HL-60/S4 treated with phorbol 12-myristate 13-acetate at 8.2 ng/mL for 4 days and 3 days (cell line): ENCODE results near the gene FKBP14.
"Not testable (repeated sequence)": the region's sequence is repeated elsewhere in the genome, so short reads cannot be mapped to it uniquely, and the experiment has no call there.

Experiments used
- in situ Hi-C: fragments of 300-500 bp; cut with MboI; formaldehyde crosslinking; loops from 2 replicates; pipeline ENCODE4 v1.15.0; 2022; ENCODE audit warnings: low sequenced_read_pairs

The FKBP14 gene

DNA sequence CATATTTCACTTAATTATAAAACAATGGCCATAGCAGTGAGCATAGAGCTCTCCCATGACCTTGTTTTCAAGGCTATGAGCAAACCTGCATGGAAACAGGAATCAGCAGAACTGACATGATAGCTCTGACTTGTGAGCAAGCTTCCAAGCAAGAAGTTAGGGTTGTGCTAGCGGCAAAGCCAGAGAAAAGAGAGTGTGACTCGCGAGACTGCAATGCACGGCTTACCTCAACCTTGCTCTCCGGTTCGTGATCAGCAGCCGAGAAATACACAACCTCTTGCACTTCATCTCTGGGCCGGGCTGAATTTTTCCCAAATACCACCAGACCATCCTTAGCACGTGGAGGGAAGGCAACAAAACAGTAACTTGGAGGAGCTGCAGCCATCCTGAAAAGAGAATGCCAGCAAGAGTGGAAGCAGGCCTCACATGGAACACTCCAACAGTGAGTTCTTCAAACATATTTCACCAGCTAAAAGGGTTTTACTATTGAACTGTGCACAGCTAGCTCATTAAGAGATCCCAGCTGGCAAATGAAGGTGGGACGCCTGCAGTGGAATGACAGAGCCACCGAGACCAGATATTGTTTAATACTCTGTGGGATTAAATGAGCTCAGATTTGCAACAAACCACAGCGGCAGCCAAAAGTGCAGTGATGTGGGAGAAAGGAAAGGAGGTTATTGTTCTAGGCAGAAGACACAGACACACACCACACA, 57.7 kb downstream of the FKBP14 start:
- in situ Hi-C loops: no loop called here

DNA sequence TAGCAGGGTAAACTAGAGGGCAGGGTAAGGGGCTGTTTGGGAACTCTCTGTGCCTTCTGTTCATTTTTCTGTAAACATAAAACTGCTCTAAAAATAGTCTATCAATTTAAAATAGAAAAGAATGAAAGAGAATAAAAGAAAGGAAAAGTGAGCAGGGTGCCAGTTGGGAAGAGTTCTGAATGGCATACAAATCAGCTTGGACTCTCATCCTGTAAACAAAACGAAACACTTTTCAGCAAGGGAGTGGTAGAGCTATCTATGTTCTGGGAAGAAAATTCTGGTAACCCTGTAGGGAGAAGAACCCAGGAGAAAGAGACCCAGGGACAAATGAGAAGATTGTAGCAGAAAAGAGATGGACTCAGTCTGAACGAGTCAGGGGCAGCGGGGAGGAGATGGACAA, 61.5 kb downstream of the FKBP14 start:
- in situ Hi-C loops: no loop called here

DNA sequence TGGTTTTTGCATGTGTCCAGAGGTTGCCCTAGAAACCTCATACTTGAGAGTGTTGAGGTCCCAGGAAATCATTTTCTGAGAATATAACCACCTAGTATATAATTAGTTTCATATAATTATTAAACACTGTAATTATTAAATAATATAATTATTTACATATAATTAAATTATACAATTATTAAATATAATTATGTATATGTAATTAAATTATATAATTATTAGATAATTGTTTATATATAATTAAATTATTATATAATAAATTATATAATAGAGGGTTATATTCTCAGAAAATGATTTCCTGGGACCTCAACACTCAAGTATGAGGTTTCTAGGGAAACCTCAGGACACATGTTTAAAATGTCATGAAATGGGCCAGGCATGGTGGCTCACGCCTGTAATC, 64.5 kb downstream of the FKBP14 start:
- in situ Hi-C loops: no loop called here

DNA sequence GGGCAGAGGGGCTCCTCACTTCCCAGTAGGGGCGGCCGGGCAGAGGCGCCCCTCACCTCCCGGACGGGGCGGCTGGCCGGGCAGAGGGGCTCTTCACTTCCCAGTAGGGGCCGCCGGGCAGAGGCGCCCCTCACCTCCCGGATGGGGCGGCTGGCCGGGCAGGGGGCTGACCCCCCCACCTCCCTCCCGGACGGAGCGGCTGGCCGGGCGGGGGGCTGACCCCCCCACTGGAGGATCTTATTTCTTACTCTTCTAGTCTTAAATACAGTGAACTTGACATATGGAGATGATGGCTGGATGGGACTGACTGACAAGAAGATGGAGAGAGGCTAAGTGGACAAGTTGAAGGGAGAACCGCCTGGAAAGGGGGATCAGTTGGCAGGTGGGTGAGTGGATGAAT, 64.9 kb downstream of the FKBP14 start:
- in situ Hi-C loops: not testable (repeated sequence)
